Bronchial epithelial cell (primary cell): ENCODE data around the gene SPHK2. TPM values are rescaled to one million over a fixed set of nuclear protein-coding genes. Genes with fewer than 3 reads are reported as not detected.

Experiments used
- DNase-seq: peaks from one replicate; pipeline ENCODE4 v3.0.0-alpha.2; 2010; ENCODE audit warnings: low read depth
- FAIRE-seq: peaks from 2 replicates; lab custom pipeline; 2011; peaks lifted over from hg19 to GRCh38; lab: Jason Lieb, UNC
- H3K27me3 ChIP-seq: 2 replicates; pipeline ENCODE4 v1.5.1; 2011; ENCODE audit warnings: low read length; ENCODE audit not compliant: control insufficient read depth, insufficient read depth
- H3K36me3 ChIP-seq: 2 replicates; pipeline ENCODE4 v1.5.1; 2011; ENCODE audit warnings: low read length; ENCODE audit not compliant: control insufficient read depth, insufficient read depth
- H3K4me3 ChIP-seq: 2 replicates; pipeline ENCODE4 v1.5.1; 2011; ENCODE audit warnings: mild to moderate bottlenecking, low read depth, low read length, control low read depth
- total RNA-seq: library from RNA; depleted of rRNA; stranded (reverse); fragments of >200 nt; gene quantifications from 2 replicates; pipeline ENCODE4 v1.2.1, GENCODE V29; 2014
- TF ChIP-seq, protein P1 (sequence below): IDR thresholded peaks from 2 replicates; pipeline ENCODE4 v1.5.1; 2011; ENCODE audit warnings: mild to moderate bottlenecking, moderate library complexity, low read length, control low read depth, inconsistent platforms; ENCODE audit not compliant: insufficient read depth, severe bottlenecking

SPHK2 gene
- total RNA-seq, 1 donor from 2014 or later, result 3.4 TPM

DNA sequence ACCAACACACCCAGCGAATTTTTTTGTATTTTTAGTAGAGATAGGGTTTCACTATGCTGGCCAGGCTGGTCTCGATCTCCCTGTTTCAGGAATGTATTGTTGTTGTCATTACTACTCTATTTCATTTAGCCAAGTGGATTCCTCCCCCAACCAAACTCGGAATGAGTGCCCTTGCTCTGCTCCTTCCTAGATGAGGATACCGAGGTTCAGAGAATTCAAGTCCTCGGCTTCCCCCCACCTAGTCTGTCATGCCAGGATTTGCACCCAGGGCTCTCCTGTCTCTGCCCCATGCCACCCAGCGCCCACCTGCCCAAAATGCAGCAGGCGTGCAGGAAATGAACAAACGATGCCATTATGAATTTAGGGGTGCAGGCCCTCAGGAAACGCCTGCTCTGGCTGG lies 16.3 kb upstream of the SPHK2 start:
- TF ChIP-seq, protein P1, sequence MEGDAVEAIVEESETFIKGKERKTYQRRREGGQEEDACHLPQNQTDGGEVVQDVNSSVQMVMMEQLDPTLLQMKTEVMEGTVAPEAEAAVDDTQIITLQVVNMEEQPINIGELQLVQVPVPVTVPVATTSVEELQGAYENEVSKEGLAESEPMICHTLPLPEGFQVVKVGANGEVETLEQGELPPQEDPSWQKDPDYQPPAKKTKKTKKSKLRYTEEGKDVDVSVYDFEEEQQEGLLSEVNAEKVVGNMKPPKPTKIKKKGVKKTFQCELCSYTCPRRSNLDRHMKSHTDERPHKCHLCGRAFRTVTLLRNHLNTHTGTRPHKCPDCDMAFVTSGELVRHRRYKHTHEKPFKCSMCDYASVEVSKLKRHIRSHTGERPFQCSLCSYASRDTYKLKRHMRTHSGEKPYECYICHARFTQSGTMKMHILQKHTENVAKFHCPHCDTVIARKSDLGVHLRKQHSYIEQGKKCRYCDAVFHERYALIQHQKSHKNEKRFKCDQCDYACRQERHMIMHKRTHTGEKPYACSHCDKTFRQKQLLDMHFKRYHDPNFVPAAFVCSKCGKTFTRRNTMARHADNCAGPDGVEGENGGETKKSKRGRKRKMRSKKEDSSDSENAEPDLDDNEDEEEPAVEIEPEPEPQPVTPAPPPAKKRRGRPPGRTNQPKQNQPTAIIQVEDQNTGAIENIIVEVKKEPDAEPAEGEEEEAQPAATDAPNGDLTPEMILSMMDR, result no peak
- no peaks in the 10 kb centered on the region for H3K36me3 ChIP-seq
- DNase-seq (no peak), FAIRE-seq (no peak)
- H3K4me3 ChIP-seq, result no peak overlapping the region
- no peaks in the 10 kb centered on the region for H3K27me3 ChIP-seq

- TF ChIP-seq, protein P1, result no peak
- Histone ChIP-seq H3K27me3 (no peaks in the 10 kb centered on the region), H3K4me3 (no peak overlapping the region), H3K36me3 (no peaks in the 10 kb centered on the region)
- DNase-seq (no peak), FAIRE-seq (no peak)
Measured at GRCh38 chr19:48603449-48603848, 15.9 kb upstream of the SPHK2 start.

- TF ChIP-seq, protein P1, result no peak
Measured at GRCh38 chr19:48603850-48604249, 15.5 kb upstream of the SPHK2 start.

DNA sequence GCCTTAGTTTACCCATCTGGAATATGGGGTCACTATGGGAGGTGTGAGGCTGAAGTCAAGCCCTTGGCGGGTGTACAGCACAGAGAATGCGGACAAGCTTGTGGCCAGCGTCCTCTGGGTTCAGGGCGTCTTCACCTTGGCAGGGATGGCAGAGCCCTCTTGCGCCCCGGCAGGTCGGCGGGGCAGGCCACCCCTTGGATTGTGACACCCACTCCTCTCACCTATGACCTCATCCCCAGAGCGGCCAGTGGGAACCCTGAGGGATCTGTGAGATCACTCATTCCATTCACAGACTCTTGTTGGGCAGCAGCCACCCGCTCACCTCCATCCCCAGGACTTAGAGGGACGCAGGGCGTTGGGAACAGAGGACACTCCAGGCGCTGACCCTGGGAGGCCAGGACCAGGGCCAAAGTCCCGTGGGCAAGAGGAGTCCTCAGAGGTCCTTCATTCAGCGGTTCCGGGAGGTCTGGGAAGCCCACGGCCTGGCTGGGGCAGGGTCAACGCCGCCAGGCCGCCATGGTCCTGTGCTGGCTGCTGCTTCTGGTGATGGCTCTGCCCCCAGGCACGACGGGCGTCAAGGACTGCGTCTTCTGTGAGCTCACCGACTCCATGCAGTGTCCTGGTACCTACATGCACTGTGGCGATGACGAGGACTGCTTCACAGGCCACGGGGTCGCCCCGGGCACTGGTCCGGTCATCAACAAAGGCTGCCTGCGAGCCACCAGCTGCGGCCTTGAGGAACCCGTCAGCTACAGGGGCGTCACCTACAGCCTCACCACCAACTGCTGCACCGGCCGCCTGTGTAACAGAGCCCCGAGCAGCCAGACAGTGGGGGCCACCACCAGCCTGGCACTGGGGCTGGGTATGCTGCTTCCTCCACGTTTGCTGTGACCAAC lies 12.6 kb upstream of the SPHK2 start, which contains the start of gene SPACA4:
TSS of gene SPACA4 (plus strand) at position 280 of the 896 bp plus-strand sequence. CDS start at position 517, 237 bp downstream.
- DNase-seq (no peak), FAIRE-seq (no peak)
- TF ChIP-seq, protein P1, result no peak
- Histone ChIP-seq H3K27me3 (no peaks in the 10 kb centered on the region), H3K36me3 (no peaks in the 10 kb centered on the region), H3K4me3 (no peak within 1 kb of the TSS)

More at GRCh38 chr19:48603850-48604249, 15.5 kb upstream of the SPHK2 start:
- FAIRE-seq (no peak), DNase-seq (no peak)
- no peaks in the 10 kb centered on the region for H3K27me3 ChIP-seq
- H3K36me3 ChIP-seq, result no peaks in the 10 kb centered on the region
- H3K4me3 ChIP-seq, result no peak overlapping the region

DNA sequence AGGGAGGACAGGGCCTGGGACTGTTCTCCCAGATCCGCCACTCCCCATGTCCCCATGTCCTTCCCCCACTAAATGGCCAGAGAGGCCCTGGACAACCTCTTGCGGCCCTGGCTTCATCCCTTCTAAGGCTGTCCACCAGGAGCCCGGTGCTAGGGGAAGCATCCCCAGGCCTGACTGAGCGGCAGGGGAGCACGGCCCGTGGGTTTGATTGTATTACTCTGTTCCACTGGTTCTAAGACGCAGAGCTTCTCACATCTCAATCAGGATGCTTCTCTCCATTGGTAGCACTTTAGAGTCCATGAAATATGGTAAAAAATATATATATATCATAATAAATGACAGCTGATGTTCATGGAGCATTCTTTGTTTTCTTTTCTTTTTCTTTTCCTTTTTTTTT lies 11.9 kb upstream of the SPHK2 start:
- no peak overlapping the region for H3K4me3 ChIP-seq
- H3K36me3 ChIP-seq, result no peaks in the 10 kb centered on the region
- no peak for FAIRE-seq
- H3K27me3 ChIP-seq, result no peaks in the 10 kb centered on the region
- no peak for DNase-seq
- TF ChIP-seq, protein P1, result no peak
